Activated B cell treated with CpG ODN at 0.5 μM for 24 hours (primary cell): ENCODE measurements around the gene ARHGAP26. TPM values are rescaled to one million over a fixed set of nuclear protein-coding genes. Genes with fewer than 3 reads are reported as not detected.

Experiments
- ATAC-seq: fragments of 200-7000 bp; cut with Tn5 transposase; one replicate; pipeline ENCODE4 v1.10.0; 2021; ENCODE audit warnings: low read depth, mild to moderate bottlenecking, moderate library complexity
- CTCF ChIA-PET: fragments of 350-600 bp; sonication (Branson Sonifier 250); formaldehyde crosslinking; loops from one replicate; lab custom pipeline; 2021; ENCODE audit warnings: antibody characterized with exemption; lab: Charles Lee
- POLR2A ChIA-PET: fragments of 350-600 bp; sonication (Branson Sonifier 250); formaldehyde crosslinking; loops from one replicate; lab custom pipeline; 2021; ENCODE audit warnings: antibody characterized with exemption; lab: Charles Lee
- DNase-seq: peaks from one replicate; pipeline ENCODE4 v3.0.0; 2022
- H3K27ac Mint-ChIP-seq: one replicate; pipeline ENCODE4 v1.8.0; 2020; ENCODE audit warnings: mixed read lengths
- H3K27me3 Mint-ChIP-seq: one replicate; pipeline ENCODE4 v1.8.0; 2021; ENCODE audit warnings: mixed read lengths
- H3K36me3 Mint-ChIP-seq: one replicate; pipeline ENCODE4 v1.8.0; 2021; ENCODE audit warnings: low read depth, mixed read lengths
- H3K4me1 Mint-ChIP-seq: one replicate; pipeline ENCODE4 v1.8.0; 2021; ENCODE audit warnings: mixed read lengths
- H3K4me3 Mint-ChIP-seq: one replicate; pipeline ENCODE4 v1.8.0; 2020; ENCODE audit warnings: mild to moderate bottlenecking, mixed read lengths
- H3K9me3 Mint-ChIP-seq: one replicate; pipeline ENCODE4 v1.8.0; 2020; ENCODE audit warnings: mixed read lengths
- intact Hi-C: fragments of 100-400 bp; cut with micrococcal nuclease; formaldehyde crosslinking; loops from one replicate; pipeline ENCODE4 v1.15.1; 2024
- total RNA-seq: library from RNA; stranded (reverse); gene quantifications from 2 replicates; pipeline ENCODE4 v1.2.3, GENCODE V29; 2022
- TF ChIP-seq, protein P1 (sequence below): fragments of 200-600 bp; IDR thresholded peaks from one replicate; pipeline ENCODE4 v1.8.0; 2022; ENCODE audit warnings: antibody characterized with exemption, mild to moderate bottlenecking

Gene ARHGAP26
- total RNA-seq, 1 donor from 2014 or later = 20.9 TPM

DNA sequence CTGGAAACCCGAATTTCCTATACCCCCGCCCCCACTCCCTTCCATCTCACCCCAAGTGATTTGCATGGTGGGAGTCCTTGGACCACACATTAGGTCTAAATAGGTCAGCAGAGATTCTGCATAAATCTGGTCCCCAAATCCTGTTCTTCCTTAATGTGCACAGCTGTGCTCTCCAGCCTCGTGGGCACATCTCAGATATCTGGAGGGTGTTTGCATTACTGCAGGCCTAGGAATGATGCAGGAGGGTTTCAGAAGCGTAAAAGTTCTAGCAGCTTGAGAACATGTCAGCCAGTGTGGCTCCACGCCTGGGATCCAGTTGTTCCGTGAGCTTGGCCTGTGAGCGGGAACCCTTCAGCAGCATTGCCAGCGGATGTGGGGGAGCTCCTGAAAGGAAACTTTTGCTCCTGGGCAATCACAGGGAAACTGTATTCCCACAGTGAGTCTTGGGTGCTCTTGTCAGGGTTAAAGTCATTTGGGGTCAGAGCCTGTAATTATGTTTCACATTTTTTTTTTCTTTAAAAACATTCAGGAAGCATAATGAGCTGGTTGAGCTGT is 12.9 kb downstream of the ARHGAP26 start:
- H3K4me1 Mint-ChIP-seq = peaks cover 17% of the 10 kb centered on the region

GRCh38 chr5:142783601-142784341 is 13.6 kb downstream of the ARHGAP26 start:
- Mint-ChIP-seq H3K27me3 (no peaks in the 10 kb centered on the region), H3K36me3 (no peaks in the 10 kb centered on the region), H3K4me3 (no peak overlapping the region), H3K9me3 (no peaks in the 10 kb centered on the region), H3K4me1 (peaks cover 17% of the 10 kb centered on the region), H3K27ac (no peak overlapping the region)
- TF ChIP-seq, protein P1, sequence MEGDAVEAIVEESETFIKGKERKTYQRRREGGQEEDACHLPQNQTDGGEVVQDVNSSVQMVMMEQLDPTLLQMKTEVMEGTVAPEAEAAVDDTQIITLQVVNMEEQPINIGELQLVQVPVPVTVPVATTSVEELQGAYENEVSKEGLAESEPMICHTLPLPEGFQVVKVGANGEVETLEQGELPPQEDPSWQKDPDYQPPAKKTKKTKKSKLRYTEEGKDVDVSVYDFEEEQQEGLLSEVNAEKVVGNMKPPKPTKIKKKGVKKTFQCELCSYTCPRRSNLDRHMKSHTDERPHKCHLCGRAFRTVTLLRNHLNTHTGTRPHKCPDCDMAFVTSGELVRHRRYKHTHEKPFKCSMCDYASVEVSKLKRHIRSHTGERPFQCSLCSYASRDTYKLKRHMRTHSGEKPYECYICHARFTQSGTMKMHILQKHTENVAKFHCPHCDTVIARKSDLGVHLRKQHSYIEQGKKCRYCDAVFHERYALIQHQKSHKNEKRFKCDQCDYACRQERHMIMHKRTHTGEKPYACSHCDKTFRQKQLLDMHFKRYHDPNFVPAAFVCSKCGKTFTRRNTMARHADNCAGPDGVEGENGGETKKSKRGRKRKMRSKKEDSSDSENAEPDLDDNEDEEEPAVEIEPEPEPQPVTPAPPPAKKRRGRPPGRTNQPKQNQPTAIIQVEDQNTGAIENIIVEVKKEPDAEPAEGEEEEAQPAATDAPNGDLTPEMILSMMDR = no peak
- ATAC-seq = no peak
- ChIA-PET CTCF (interaction anchor here (0.9 kb wide), 1 partner anchor 105 kb away, joined by 3 read pairs; no protein-coding TSS in a partner anchor), POLR2A (interaction anchor here (2.3 kb wide), 1 partner anchor 13 kb away, joined by 9 read pairs; the partner anchor contains the start of gene ARHGAP26)
- DNase-seq = no peak
- intact Hi-C loops = no loop called here

More for the DNA sequence above, 12.9 kb downstream of the ARHGAP26 start:
- ChIA-PET POLR2A (interaction anchor here (2.3 kb wide), 1 partner anchor 13 kb away, joined by 9 read pairs; the partner anchor contains the start of gene ARHGAP26), CTCF (interaction anchor here (0.9 kb wide), 1 partner anchor 106 kb away, joined by 3 read pairs; no protein-coding TSS in a partner anchor)
- Mint-ChIP-seq H3K36me3 (no peaks in the 10 kb centered on the region), H3K27ac (no peak overlapping the region), H3K9me3 (no peaks in the 10 kb centered on the region), H3K4me3 (no peak overlapping the region), H3K27me3 (no peaks in the 10 kb centered on the region)
- intact Hi-C loops = no loop called here
- TF ChIP-seq, protein P1 = no peak
- ATAC-seq = no peak
- DNase-seq = no peak

DNA sequence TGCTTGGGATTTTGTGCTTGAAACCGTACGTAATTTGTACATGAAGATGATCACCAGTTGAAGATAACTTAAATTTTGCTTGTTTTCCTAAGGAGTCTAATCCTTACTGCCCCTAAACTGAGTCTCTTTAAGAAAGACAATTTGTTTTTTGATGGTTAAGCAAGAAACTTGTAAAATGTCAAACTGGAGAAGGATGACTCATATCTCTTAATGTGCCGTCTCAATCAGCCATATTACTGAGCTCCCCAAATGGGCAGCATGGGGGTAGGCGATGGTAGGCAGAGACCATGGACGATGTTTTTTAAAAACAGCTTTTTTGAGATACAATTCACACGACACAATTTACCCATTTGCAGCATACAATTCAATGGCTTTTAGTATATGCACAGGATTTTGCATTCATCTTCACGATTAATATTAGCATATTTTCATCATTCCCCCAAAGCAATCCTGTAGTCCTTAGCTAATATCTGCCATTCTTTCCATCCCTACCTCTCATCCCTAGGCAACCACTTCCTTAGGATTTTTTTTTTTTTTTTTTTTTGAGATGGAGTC is 14.3 kb downstream of the ARHGAP26 start:
- TF ChIP-seq, protein P1 = no peak
- Mint-ChIP-seq H3K27me3 (no peaks in the 10 kb centered on the region), H3K4me3 (no peak overlapping the region), H3K36me3 (no peaks in the 10 kb centered on the region), H3K9me3 (no peaks in the 10 kb centered on the region), H3K27ac (no peak overlapping the region), H3K4me1 (peaks cover 17% of the 10 kb centered on the region)
- intact Hi-C loops = no loop called here
- POLR2A ChIA-PET = interaction anchor here (2.3 kb wide), 1 partner anchor 14 kb away, joined by 9 read pairs; the partner anchor contains the start of gene ARHGAP26
- no peak for ATAC-seq
- CTCF ChIA-PET = no interaction called here
- DNase-seq = no peak

DNA sequence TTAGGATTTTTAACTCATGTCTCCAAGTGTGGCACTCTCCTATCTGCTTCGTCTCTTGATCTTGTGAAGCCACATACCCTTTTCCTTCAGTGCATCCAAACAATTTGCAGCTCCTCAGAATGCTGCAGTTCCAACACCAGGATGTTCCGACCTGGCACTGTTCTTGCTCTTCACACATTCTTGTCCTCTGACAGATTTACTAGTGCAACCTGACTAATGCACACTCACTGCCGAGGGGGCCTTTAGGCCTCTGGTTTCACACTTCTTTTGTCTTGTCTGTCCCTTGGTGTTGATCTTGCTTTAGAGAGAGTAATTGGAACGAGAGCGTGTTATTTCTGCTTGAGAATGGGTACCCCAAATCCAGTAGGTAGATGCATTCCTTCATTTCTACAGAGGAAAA is 15.0 kb downstream of the ARHGAP26 start:
- POLR2A ChIA-PET = no interaction called here
- no peak for DNase-seq

More for the DNA sequence above, 15.0 kb downstream of the ARHGAP26 start:
- intact Hi-C loops = no loop called here
- TF ChIP-seq, protein P1 = no peak
- Mint-ChIP-seq H3K36me3 (no peaks in the 10 kb centered on the region), H3K4me1 (peaks cover 19% of the 10 kb centered on the region), H3K27me3 (no peaks in the 10 kb centered on the region), H3K27ac (no peak overlapping the region), H3K4me3 (no peak overlapping the region), H3K9me3 (no peaks in the 10 kb centered on the region)
- CTCF ChIA-PET = no interaction called here
- ATAC-seq = no peak
